GM19324 (cell line): ENCODE data around the gene MUC5B.

Source experiments
- ATAC-seq: cut with Tn5 transposase; IDR thresholded peaks from one replicate; pipeline ENCODE4 v1.9.1; 2021; ENCODE audit warnings: mild to moderate bottlenecking, moderate library complexity; ENCODE audit not compliant: unreplicated experiment, low FRiP score

MUC5B gene

GRCh38 chr11:1230456-1231395, 7.9 kb downstream of the MUC5B start:
- no peak for ATAC-seq

- no peak for ATAC-seq
Observed at GRCh38 chr11:1231396-1232020, 8.6 kb downstream of the MUC5B start.

DNA sequence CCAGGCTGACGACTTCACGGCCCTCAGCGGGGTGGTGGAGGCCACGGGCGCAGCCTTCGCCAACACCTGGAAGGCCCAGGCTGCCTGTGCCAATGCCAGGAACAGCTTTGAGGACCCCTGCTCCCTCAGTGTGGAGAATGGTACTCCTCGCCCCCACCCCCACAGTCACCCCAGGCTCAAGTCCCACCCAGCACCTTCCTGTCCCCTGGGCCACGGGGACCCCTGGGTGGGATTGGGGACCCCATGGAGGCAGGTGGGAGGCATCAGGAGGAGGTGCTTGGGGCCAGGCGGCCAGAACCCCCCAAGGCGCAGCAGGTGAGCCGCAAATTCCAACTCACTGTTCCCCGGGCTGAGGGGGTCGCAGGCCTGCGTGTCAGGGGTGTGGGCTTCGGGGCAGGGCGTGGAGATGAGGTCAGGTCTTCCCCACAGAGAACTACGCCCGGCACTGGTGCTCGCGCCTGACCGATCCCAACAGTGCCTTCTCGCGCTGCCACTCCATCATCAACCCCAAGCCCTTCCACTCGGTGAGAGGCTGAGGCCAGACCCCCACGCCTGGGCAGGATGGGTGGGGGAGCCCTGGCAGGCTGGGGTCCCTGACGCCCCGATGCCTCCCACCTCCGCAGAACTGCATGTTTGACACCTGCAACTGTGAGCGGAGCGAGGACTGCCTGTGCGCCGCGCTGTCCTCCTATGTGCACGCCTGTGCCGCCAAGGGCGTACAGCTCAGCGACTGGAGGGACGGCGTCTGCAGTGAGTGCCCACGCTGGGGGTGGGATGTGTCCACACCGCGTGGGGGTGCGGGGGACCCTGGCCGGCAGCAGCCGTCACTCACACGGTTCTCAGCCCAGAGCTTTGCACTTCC, 9.4 kb downstream of the MUC5B start:
- ATAC-seq = no peak

GRCh38 chr11:1232883-1233321, 10.0 kb downstream of the MUC5B start:
- no peak for ATAC-seq

GRCh38 chr11:1233351-1234053, 10.6 kb downstream of the MUC5B start:
- ATAC-seq = no peak

DNA sequence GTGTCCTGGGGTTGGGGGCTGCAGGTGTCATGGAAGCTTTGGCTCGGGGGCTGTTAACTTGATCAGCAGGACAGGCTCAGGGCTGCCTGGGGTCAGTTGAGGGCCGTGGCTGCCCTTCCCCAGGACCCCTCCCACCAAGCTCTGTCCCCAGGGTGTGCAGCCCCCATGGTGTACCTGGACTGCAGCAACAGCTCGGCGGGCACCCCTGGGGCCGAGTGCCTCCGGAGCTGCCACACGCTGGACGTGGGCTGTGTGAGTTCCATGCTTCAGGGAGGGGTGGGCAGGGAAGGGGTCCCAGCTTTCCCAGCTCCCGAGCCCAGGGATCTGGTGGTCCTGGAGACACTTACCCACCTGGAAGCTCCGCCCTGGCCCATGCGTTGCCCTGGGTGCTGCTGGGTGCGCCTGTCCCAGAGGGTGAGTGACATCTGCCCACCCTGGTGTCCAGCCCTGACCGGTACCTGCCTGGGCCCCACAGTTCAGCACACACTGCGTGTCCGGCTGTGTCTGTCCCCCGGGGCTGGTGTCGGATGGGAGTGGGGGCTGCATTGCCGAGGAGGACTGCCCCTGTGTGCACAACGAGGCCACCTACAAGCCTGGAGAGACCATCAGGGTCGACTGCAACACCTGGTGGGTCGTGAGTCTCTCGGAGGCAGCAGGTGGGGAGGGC, 11.3 kb downstream of the MUC5B start:
- ATAC-seq = no peak

DNA sequence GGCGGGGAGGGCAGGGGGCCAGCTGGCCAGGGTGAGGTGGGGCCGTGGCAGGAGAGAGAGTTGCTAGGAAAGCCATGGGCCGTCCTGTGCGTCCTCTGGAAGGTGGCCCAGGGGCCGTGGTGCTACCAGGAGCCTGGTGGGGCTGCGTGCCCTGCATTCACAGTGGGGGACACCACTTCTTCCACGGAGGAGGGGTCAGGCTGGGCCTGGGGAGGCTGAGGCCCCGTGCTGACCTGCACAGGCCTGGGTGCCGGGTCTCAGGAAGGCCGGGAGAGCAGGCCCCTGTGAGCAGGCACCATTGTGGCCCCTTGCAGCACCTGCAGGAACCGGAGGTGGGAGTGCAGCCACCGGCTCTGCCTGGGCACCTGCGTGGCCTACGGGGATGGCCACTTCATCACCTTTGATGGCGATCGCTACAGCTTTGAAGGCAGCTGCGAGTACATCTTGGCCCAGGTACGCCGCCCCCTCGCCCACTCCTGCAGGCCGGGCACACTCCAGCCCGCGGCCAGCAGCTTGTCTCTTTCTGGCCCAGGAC, 12.0 kb downstream of the MUC5B start:
- no peak for ATAC-seq

- ATAC-seq = no peak
Observed at GRCh38 chr11:1235306-1235900, 12.5 kb downstream of the MUC5B start.

GRCh38 chr11:1235901-1236315, 13.0 kb downstream of the MUC5B start:
- ATAC-seq = no peak

- ATAC-seq = no peak
Observed at GRCh38 chr11:1236316-1237127, 13.7 kb downstream of the MUC5B start.

- no peak for ATAC-seq
Observed at GRCh38 chr11:1237128-1237580, 14.3 kb downstream of the MUC5B start.

- ATAC-seq = no peak
Observed at GRCh38 chr11:1237851-1238250, 15.0 kb downstream of the MUC5B start.

- ATAC-seq = no peak
Observed at GRCh38 chr11:1238767-1239595, 16.1 kb downstream of the MUC5B start.

DNA sequence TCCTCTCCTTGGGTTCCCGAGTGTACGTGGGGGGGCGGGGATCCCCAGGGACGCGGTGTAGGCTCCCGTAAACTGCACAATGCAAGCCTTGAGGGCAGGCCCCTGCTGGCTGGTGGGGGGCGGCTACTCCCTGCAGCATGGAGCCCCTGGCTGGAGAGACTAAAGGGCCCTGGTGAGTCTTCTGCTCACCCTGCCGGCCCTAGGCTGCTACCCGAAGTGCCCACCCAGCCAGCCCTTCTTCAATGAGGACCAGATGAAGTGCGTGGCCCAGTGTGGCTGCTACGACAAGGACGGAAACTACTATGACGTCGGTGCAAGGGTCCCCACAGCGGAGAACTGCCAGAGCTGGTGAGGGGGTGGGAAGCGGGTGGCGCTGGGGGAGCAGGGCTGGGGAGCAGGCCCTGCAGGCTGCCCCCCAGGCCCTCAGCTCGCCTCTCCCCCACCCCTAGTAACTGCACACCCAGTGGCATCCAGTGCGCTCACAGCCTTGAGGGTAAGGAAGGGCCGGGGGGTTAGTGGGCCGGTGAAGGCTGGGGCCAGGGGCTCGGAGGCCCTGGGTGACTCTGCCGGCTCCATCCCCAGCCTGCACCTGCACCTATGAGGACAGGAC, 16.8 kb downstream of the MUC5B start:
- ATAC-seq = no peak

GRCh38 chr11:1240771-1241170, 17.9 kb downstream of the MUC5B start:
- ATAC-seq = no peak

GRCh38 chr11:1241706-1242105, 18.8 kb downstream of the MUC5B start:
- no peak for ATAC-seq

GRCh38 chr11:1242289-1242688, 19.4 kb downstream of the MUC5B start:
- no peak for ATAC-seq
